SIG-M5 treated with dmso at 0.1 percent for 504 hours (cell line): ENCODE data around the gene COBL.

ENCODE experiments used
- DNase-seq: peaks from one replicate; lab custom pipeline; 2025; ENCODE audit not compliant: unreplicated experiment; lab: John Stamatoyannopoulos, UW

COBL gene

DNA sequence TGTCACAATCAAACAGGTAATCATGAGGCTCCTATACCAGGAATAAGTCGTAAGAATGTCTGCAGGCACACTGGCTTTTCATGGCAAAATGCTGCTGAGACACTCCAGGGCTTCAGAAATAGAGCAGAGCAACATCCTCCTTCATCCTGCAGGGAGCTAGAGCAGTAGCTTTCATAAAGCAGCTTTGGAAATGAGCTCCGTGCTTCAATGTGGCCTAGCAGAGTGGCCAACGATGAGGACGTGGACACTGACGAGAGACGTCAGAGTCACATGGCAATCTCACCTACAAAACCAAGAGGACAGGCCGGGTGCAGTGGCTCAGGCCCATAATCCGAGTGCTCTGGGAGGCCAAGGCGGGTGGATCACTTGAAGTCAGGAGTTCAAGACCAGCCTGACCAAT, 9.8 kb downstream of the COBL start:
- DNase-seq = no peak

DNA sequence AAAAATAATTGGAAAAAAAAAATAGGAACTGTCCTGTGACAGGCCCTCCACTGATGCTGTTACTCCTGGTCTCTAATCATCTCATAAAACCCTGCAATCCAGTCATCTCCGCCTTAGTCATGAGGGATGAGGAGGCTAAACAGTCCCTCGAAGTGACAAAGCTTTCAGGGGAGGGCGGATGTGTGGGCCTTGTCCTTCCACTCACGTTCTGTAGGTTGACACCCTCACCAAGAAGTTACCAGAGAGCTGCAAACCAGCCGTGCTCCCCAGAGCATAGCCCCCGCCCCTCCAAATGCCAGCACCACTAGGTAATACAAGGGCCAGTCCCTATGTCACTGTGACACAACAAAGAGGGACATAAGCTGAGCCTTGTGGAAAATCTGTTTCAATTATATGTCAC, 11.9 kb downstream of the COBL start:
- DNase-seq = no peak

DNA sequence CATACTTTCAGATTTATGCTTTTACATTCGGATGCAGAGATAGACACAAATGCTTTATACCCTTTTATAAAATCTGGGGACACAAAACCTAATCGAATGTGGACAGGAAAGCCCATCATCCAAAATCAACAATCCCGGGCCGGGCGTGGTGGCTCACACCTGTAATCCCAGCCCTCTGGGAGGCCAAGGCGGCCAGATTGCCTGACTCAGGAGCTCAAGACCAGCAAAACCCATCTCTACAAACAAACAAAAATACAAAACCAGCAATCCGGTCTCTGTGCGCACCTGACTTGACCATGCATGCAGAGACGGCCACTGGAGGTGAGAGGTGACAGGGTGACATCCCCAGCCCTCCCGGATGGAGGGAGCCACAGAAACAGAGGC, 13.5 kb downstream of the COBL start:
- DNase-seq = no peak

- no peak for DNase-seq
Measured at GRCh38 chr7:51301806-51302205, 14.8 kb downstream of the COBL start.

DNA sequence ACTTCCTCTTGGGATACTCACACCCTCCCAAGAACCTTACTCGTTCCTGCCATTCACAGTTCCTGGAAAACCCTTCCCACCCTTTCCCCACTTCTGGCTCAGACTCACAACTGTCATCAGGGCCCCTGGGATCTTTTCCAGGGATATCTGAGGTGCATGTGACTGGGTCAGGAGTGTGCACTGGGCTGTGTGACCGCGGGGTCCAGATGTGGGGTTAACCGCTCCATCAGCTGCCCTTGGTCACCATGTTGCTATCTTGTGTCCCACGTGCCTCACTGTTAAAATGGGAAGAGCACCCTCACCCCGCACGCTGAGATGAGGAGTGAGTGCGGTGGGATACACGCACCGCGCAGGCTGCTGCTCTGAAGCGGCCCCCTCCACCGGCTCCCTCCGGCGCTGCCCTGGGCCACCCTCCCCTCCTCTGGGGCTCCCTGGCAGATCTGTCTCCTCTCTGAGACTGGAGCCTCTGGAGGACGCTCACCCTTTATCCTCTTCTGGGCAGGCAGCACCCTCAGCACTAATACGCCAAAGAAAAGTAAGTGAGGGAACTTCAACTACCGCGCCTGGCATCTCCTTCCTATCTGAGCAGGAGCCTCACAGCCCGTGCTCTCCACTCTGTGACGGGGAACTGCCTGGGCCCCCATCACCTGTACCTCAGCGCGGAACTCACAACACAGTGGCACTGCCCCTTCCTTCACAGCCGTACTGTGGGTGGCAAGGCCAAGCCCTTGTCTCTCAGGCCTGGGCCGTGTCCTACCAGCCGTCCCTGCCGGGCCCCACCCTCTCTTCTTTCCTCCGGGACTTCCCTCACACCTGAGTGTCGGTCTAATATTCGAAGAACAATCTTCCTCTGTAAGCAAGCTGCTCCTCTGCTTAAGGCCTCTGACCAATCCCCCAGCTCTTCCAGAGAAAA, 15.6 kb downstream of the COBL start:
- DNase-seq = no peak

- DNase-seq = no peak
Measured at GRCh38 chr7:51299391-51300133, 17.0 kb downstream of the COBL start.

DNA sequence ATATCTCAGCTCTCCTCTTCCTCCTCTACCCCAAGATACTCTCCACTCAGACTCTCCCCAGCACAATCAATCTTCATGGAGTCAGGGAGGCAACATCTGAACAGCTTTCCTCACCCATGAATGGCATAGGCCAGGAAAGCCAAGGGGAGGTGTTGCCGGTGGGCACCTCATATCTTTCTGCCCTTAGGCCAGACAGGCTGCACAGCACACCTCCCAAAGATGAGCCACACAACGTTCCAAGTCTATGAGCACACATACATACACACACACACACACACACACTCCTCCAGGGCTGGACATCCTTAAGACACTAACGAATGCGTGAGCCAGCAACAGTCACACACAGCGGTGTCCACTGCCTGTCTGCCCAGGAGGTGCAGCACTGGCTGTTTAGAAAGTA, 17.7 kb downstream of the COBL start:
- DNase-seq = no peak

GRCh38 chr7:51297986-51298385, 18.6 kb downstream of the COBL start:
- DNase-seq = no peak

- no peak for DNase-seq
Measured at GRCh38 chr7:51295440-51296245, 21.0 kb downstream of the COBL start.

DNA sequence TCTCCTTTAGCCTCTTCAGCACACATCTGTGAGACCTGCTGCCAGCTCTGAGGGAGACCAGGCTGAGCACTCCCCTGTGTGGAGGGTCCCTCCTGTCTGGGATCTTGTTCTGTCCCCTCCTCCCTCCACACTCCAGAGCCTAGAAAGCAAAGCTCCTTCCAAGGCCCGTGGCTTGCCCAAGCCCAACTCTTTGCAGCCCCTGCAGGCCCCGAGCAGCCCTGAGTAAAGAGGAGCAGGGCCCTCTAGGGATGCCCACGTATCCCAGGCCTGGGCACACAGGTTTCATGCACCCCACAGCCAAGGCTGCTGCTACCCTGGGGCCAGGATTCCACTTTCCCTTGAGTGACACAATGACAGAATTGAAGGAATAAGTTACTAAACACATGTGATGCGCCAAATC, 24.0 kb downstream of the COBL start:
- DNase-seq = no peak

- DNase-seq = no peak
Measured at GRCh38 chr7:51290702-51291540, 25.7 kb downstream of the COBL start.

GRCh38 chr7:51290304-51290637, 26.3 kb downstream of the COBL start:
- no peak for DNase-seq

- no peak for DNase-seq
Measured at GRCh38 chr7:51289623-51290303, 26.8 kb downstream of the COBL start.

- DNase-seq = no peak
Measured at GRCh38 chr7:51288896-51289622, 27.6 kb downstream of the COBL start.

- DNase-seq = no peak
Measured at GRCh38 chr7:51286401-51286800, 30.2 kb downstream of the COBL start.

- DNase-seq = no peak
Measured at GRCh38 chr7:51280156-51280555, 36.5 kb downstream of the COBL start.

- no peak for DNase-seq
Measured at GRCh38 chr7:51279391-51280023, 37.1 kb downstream of the COBL start.

DNA sequence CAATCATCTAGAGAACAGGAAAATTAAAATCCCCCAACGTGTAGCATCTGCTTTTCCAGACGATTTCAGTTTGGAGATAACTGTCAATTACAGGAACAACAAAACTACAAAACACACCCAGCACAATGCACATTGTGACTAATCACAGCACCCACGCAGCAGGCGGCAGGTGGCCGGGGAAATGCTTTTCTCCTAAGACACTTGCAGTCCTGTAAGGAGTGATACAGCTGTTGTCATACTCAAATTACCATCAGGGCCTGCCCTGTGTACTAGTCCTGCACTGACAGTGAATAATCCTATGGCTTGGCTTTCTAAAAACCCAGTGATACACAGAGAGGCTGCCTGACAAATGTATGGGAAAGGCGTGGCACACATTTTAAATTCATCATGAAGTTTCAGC, 37.8 kb downstream of the COBL start:
- no peak for DNase-seq

DNA sequence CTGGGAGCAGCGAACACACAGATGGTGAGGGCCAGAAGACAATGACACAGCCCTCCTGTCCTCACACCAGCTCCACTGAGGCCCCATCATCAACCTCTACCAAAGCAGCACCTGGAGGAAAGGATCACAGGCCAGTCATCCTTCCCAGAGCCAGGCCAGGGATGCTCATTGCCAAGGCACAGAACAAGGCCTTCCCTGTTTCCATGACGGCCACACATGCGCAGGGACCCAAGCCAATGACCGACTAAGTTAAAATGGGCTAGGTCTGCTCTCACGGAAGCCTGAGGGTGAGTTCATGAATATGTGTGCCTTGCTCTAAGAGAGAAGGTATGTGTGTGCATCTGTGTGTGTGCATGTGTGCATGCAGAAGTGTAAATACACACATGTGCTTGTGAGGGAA, 39.6 kb downstream of the COBL start:
- no peak for DNase-seq
